Stimulated activated naive CD4-positive, alpha-beta T cell (primary cell): ENCODE measurements around the gene GLTP.
"Not testable (repeated sequence)": the region's sequence is repeated elsewhere in the genome, so short reads cannot be mapped to it uniquely, and the experiment has no call there.

ENCODE experiments used
- DNase-seq, 6 experiments: peaks; one replicate each; lab custom pipeline; 2025; lab: John Stamatoyannopoulos, UW

Gene GLTP

DNA sequence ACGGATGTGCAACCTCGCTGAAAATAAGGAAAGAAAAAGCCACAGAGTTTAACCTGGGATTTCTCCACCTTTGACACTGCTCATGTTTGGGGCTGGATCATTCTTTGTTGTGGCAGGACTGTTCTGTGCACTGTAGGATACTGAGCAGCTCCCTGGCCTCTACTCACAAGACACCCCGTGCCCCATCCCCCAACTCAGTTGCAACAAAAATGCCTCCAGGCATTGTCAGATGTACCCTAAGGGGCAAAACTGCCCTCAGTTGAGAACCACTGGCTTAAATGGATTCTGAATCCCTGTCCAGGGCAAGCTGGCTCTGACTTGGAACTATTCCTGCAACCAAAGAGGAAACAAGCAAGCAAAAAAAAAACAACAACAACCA lies 2.1 kb downstream of the GLTP start:
- no peak for DNase-seq

DNA sequence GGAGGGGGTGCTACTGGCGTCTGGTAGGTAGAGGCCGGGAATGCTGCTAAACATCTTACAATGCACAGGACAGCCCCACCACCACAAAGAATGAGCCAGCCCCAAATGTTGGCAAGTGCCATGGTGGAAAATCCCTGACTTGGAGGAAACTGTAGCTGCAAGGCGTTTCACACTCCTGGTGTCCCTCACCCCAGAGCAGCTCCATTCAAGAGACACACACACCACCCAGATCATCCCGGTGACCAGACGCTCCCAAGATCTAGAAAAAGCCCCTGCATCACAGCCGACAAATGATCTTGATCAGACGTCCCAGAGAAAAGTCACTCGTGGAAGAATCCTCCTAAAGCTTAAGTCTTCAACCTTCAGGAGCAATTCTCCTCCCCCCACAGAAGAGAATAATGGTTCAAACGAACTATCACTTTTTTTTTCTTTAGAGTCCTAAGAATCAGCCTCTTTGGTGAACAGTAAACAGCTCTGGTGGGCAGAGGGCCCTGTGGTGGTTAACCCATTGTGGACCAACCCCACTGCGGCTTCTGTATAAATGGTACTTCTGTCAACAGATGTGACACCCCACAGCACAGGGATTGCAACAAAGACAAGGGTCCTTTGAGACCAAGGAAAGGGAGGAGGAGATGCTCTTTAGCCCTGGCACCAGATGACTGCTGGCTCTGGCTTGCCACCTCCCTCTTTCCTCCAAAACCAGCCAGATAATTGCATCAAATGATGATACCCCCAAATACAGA lies 2.7 kb downstream of the GLTP start:
- DNase-seq: no peak

GRCh38 chr12:109876406-109876805 lies 3.9 kb downstream of the GLTP start:
- no peak for DNase-seq

- no peak for DNase-seq
Observed at GRCh38 chr12:109875572-109876131, 4.7 kb downstream of the GLTP start.

DNA sequence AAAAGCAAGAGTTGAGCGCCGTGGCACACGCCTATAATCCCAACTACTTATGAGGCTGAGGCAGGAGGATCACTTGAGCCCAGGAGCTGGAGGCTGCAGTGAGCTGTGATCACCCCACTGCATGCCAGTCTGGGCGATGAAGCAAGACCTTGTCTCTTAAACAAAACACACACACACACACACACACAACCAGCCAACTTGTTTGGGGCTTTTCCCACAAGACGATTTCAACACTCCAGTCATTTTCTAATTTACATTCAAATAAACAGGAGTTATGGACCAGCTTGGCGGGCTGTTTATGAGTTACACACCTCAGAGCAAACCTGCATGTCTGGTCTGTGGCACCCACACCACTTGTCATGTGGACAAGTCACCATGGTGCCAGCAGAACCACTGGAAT lies 6.7 kb downstream of the GLTP start:
- no peak for DNase-seq

GRCh38 chr12:109871668-109872314 lies 8.6 kb downstream of the GLTP start:
- no peak for DNase-seq

DNA sequence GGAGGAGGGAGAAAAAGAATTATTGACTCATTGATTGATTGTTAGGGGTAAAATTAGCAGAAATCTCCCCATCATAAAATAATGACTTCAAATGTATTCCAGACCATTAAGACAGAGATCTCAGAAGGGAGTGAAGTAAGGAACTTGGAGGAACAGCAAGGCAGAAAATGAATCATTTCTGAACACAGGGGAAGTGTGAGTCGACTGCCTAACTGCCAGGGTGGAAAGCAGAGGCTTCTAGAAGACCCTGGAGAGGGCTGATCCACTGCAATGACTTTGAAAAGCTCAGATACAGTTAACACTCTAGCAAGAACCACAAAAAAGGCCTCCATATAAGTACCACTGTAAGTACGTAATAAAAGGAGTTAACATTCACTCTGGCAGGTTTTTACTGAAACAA lies 9.7 kb downstream of the GLTP start:
- DNase-seq: no peak

- no peak for DNase-seq
Observed at GRCh38 chr12:109868182-109869051, 11.9 kb downstream of the GLTP start.

DNA sequence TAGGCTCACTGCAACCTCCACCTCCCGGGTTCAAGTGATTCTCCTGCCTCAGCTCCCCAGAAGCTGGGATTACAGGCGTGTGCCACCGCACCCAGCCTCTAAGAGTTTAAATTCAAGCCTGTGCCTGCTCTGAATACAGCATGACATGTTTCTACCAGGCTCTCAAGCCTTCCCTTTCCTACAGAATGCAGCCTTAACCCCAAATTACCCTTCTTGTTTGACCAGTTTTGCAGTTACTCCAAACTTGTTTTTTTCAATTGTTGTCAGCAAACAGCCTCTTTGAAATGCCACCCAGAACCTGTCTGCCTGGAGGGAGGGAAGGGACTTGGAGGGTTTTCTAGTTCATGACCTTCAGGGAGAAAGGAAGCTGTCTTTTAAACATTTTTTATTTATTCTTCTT lies 15.4 kb downstream of the GLTP start:
- DNase-seq: no peak

DNA sequence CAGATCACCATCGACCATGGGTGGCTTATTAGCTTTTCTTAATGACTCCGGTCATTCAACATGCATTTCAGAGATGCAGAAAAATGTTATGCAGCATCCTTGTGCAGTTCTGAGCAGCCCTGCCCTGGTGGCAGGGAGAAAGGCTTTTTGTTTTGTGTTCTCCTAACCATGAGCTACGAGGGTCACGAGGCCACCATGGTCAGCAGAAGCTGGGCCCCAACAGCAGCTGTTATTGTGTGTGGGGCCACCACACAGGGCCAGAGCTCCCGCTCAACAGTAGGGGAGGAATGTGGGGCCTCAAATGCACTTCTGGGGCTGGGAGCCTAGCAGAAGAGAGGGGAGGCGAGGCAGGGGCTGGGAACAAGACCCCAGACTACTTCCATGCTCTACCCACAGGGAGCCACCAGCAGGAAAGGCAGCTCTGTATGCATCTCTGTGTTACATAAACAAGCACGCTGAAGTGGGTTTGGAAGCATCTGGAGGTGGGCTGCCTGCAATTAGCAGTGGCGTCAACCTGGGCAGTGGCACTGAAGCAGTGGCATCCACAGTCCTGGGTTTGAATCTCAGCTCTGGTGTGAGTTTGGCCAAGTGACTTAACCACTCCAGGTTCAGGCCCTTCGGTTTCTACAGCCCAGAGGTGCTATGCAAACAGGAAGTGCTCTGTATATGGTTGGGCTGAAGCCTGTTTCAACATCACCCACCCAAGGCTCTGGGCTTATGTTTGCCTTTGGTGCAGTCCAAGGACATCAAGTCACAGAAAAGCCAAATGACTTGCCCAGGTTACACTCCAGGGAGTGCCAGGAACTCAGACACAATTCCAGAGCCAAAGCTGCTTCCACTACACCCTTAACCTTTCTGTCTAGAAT lies 16.3 kb downstream of the GLTP start:
- DNase-seq: no peak

DNA sequence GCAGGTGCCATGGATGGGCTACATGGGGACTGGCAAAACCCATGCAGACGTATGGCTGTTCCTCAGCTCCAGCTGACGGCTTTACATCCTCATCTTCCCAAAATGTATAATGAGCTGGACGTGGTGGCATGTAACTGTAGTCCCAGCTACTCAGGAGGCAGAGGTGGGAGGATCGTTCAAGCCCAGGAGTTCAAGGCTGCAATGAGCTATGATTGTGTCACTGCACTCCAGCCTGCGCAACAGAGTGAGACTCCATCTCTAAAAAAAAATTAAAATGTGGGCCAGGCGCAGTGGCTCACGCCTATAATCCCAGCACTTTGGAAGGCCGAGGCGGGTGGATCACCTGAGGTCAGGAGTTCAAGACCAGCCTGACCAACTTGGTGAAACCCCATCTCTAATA lies 17.9 kb downstream of the GLTP start:
- not testable (repeated sequence) for DNase-seq

DNA sequence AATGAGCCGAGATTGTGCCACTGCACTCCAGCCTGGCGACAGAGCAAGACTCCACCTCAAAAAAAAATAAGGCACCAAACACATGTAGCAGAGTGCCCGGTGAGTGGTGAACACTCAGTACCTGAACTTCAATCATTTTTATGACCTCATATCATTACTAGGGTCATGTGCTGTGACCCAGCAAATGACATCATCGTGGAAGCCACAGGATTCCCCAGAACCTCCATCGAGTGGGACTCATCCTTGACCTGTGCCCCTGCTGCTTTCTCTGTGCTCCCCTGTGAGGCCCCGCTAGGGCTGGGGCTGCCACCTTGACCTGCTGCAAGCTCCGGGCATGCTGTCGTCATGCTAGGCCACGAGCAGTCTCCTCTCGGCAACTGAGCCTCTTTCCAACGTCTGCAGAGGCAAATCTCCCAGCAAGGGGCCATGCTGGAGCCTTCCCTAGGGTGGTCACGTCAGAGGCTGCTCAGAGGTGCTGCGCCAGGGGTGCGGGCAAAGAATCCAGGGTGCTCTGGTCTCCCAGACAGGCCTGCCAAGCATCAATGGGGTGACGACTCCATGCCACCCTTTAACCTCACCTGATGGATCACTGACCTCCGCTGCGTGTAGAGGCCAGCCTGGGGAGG lies 18.5 kb downstream of the GLTP start:
- DNase-seq: no peak

DNA sequence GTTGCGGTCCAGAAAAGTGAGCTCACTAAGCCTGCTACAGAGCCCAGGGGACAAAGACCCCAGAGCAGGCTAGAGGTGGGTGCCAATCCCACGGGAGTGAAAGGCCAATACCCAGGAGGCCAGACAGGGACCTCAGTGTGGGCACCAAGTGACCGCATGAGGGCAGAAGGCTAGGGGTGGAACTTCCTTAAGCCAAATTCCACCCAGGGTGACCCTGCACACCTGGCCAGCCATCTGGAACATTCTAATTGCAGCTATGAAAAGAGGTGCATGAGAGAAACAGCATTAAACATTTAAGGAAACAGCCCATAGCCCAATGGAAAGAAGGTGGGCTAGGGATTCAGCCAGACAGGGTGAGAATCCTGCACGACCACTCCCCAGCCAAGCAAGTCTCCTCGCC lies 19.4 kb downstream of the GLTP start:
- no peak for DNase-seq

- no peak for DNase-seq
Observed at GRCh38 chr12:109858764-109859163, 21.6 kb downstream of the GLTP start.

DNA sequence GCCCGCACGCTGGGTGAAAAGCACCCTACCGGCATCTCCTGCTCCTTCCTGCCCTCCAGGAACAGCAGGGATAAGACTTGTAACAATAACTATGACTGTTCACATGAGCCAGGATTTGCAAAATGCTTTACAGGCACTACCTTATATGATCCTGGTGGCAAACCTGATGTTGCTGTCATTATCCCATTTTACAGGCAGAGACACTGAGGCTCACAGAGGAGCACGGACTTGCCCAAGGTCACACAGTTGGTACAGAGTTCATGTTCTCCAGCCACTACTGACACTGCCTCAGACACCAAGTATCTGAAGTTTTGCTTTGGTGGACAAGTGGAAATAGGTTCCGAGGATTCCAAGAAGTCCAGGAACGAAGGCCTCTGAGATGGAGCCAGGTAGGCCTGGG lies 22.6 kb downstream of the GLTP start:
- no peak for DNase-seq

GRCh38 chr12:109855377-109855776 lies 25.0 kb downstream of the GLTP start:
- no peak for DNase-seq

- DNase-seq: not testable (repeated sequence)
Observed at GRCh38 chr12:109850518-109850917, 29.8 kb downstream of the GLTP start.

DNA sequence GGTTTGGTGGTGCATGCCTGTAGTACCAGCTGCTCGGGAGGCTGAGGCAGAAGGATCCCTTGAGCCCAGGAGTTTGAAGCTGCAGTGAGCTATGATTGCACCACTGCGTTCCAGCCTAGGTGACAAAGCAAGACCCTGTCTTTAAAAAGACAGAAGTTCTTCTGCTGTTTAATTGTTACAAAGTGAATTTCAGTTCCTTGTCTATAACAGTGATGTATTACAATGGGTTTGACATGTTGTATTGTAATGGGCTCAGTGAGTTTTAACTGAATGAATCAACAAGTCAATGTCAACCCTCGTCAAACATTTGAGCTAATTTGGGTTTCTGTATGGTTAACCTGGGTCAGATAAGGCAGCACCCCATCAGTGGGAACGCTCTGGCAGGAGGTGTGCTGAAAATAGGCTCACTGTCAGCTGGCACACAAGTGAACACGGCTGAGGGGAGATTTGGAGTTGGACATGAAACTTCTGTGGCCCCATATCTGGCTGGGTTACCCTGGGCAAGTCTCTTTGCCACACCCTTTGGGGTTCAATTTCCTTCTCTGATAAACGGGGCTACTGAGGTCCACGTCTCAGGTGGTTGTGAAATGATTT lies 33.1 kb downstream of the GLTP start:
- no peak for DNase-seq

GRCh38 chr12:109845824-109846205 lies 34.5 kb downstream of the GLTP start:
- no peak for DNase-seq

- peak; percentile 64 to 87 (median 80) for DNase-seq
Observed at GRCh38 chr12:109844983-109845823, 35.1 kb downstream of the GLTP start.
